H1 (cell line): ENCODE results near the gene MORC3. TPM values are rescaled to one million over a fixed set of nuclear protein-coding genes. Genes with fewer than 3 reads are reported as not detected.

Experiments used
- CTCF ChIA-PET: fragments of 300-600 bp; sonication (Branson Sonifier 250); formaldehyde crosslinking; loops from one replicate; lab custom pipeline; 2021; ENCODE audit not compliant: partially characterized antibody; lab: Charles Lee
- POLR2A ChIA-PET: fragments of 300-600 bp; sonication (Branson Sonifier 250); formaldehyde crosslinking; loops from one replicate; lab custom pipeline; 2021; ENCODE audit warnings: inconsistent platforms; ENCODE audit not compliant: partially characterized antibody; lab: Charles Lee
- DNase-seq, 2 experiments: peaks; one replicate each; pipeline versions ENCODE4 v3.0.0 to v3.0.0-alpha.2; 2010 to 2022; ENCODE audit warnings: low spot score in 2 of 2, low read depth in 1 of 2, mixed read lengths in 1 of 2
- FAIRE-seq: peaks from 2 replicates; lab custom pipeline; 2011; peaks lifted over from hg19 to GRCh38; lab: Jason Lieb, UNC
- H2AFZ ChIP-seq: 2 replicates; pipeline ENCODE4 v1.8.1; 2012; ENCODE audit warnings: low read length, inconsistent platforms
- H2AK5ac ChIP-seq: 2 replicates; pipeline ENCODE4 v1.6.1; 2013; ENCODE audit warnings: low read depth, low read length
- H2BK120ac ChIP-seq: replicated peaks from 2 replicates; pipeline ENCODE3; 2013; ENCODE audit warnings: low read depth, low read length, inconsistent platforms
- H2BK12ac ChIP-seq: 2 replicates; pipeline ENCODE4 v1.6.1; 2013; ENCODE audit warnings: low read depth, low read length
- H2BK15ac ChIP-seq: 2 replicates; pipeline ENCODE4 v1.6.1; 2013; ENCODE audit warnings: low read length
- H2BK20ac ChIP-seq: 2 replicates; pipeline ENCODE4 v1.6.1; 2013; ENCODE audit warnings: low read length
- H2BK5ac ChIP-seq: 2 replicates; pipeline ENCODE4 v1.6.1; 2013; ENCODE audit warnings: low read depth, low read length
- H3K14ac ChIP-seq: 2 replicates; pipeline ENCODE4 v1.6.1; 2013; ENCODE audit warnings: inconsistent platforms; ENCODE audit not compliant: insufficient read length
- H3K18ac ChIP-seq: 2 replicates; pipeline ENCODE4 v1.6.1; 2013; ENCODE audit warnings: low read length; ENCODE audit errors: extremely low read depth
- H3K23ac ChIP-seq: 2 replicates; pipeline ENCODE4 v1.6.1; 2013; ENCODE audit warnings: inconsistent platforms; ENCODE audit not compliant: insufficient read length
- H3K23me2 ChIP-seq: 2 replicates; pipeline ENCODE4 v1.6.1; 2013; ENCODE audit warnings: low read depth, low read length
- H3K27ac ChIP-seq: 2 replicates; pipeline ENCODE4 v1.6.1; 2011; ENCODE audit warnings: low read depth, low read length, inconsistent platforms
- H3K27me3 ChIP-seq, 4 experiments: replicated peaks in 1 of 4; 1 replicate in 1 of 4; 2 replicates in 3 of 4; pipeline versions ENCODE4 v1.6.1 to v1.8.1; 2011 to 2013; ENCODE audit warnings: low read length in 3 of 4, mild to moderate bottlenecking in 3 of 4, inconsistent platforms in 2 of 4, mixed read lengths in 2 of 4, moderate library complexity in 1 of 4; ENCODE audit not compliant: control insufficient read depth in 3 of 4, insufficient read depth in 3 of 4; ENCODE audit errors: extremely low read depth in 1 of 4
- H3K36me3 ChIP-seq, 4 experiments: 2 replicates each; pipeline versions ENCODE4 v1.6.1 to v1.8.1; 2011 to 2013; ENCODE audit warnings: mild to moderate bottlenecking in 4 of 4, low read length in 3 of 4, moderate library complexity in 2 of 4, control low read depth in 1 of 4, inconsistent platforms in 1 of 4; ENCODE audit not compliant: insufficient read depth in 4 of 4, control insufficient read depth in 2 of 4
- H3K4ac ChIP-seq: replicated peaks from 2 replicates; pipeline ENCODE3; 2013; ENCODE audit warnings: low read length, low read depth, mixed read lengths, inconsistent platforms; ENCODE audit not compliant: insufficient read length
- H3K4me1 ChIP-seq, 4 experiments: replicated peaks in 1 of 4; 1 replicate in 1 of 4; 2 replicates in 3 of 4; pipeline versions ENCODE4 v1.6.1 to v1.8.1; 2011 to 2013; ENCODE audit warnings: low read length in 3 of 4, inconsistent platforms in 2 of 4, mixed read lengths in 1 of 4; ENCODE audit not compliant: insufficient read depth in 4 of 4, control insufficient read depth in 3 of 4
- H3K4me2 ChIP-seq, 2 experiments: 2 replicates each; pipeline versions ENCODE4 v1.6.1 to v1.8.1; 2011 to 2013; ENCODE audit warnings: low read depth in 2 of 2, low read length in 2 of 2, control low read depth in 1 of 2, inconsistent platforms in 1 of 2, mild to moderate bottlenecking in 1 of 2; ENCODE audit not compliant: insufficient read depth in 1 of 2
- H3K4me3 ChIP-seq, 4 experiments: fragments of 200-600, 300-600 bp in 1 of 4; sonication (generic), shearing (Covaris generic), sonication (Bioruptor Twin) in 1 of 4; 2 replicates each; pipeline versions ENCODE4 v1.5.1 to v1.8.1; 2011 to 2016; ENCODE audit warnings: low read length in 4 of 4, low read depth in 3 of 4, control low read depth in 2 of 4, inconsistent platforms in 2 of 4, mild to moderate bottlenecking in 2 of 4, mixed read lengths in 1 of 4, moderate library complexity in 1 of 4; ENCODE audit not compliant: insufficient read depth in 2 of 4; ENCODE audit errors: extremely low read depth in 1 of 4
- H3K56ac ChIP-seq: replicated peaks from 2 replicates; pipeline ENCODE3; 2013; ENCODE audit warnings: low read depth, mild to moderate bottlenecking, mixed read lengths, low read length, inconsistent platforms; ENCODE audit not compliant: insufficient read length
- H3K79me1 ChIP-seq: 2 replicates; pipeline ENCODE4 v1.6.1; 2013; ENCODE audit warnings: low read depth, low read length, control low read depth
- H3K79me2 ChIP-seq, 2 experiments: 2 replicates each; pipeline versions ENCODE4 v1.6.1 to v1.8.1; 2012 to 2013; ENCODE audit warnings: low read length in 2 of 2, mild to moderate bottlenecking in 2 of 2, inconsistent platforms in 1 of 2; ENCODE audit not compliant: insufficient read depth in 2 of 2, control insufficient read depth in 1 of 2
- H3K9ac ChIP-seq, 4 experiments: replicated peaks in 1 of 4; 1 replicate in 1 of 4; 2 replicates in 3 of 4; pipeline versions ENCODE4 v1.6.1 to v1.8.1; 2011 to 2013; ENCODE audit warnings: low read depth in 3 of 4, low read length in 3 of 4, control low read depth in 2 of 4, mild to moderate bottlenecking in 2 of 4, moderate library complexity in 2 of 4, inconsistent platforms in 1 of 4; ENCODE audit errors: extremely low read depth in 1 of 4
- H3K9me3 ChIP-seq, 2 experiments: 2 replicates each; pipeline versions ENCODE4 v1.6.1 to v1.8.1; 2012 to 2013; ENCODE audit warnings: mild to moderate bottlenecking in 2 of 2, moderate library complexity in 2 of 2, control low read depth in 1 of 2, inconsistent platforms in 1 of 2, low read depth in 1 of 2, low read length in 1 of 2, mixed read lengths in 1 of 2; ENCODE audit not compliant: insufficient read depth in 2 of 2
- H4K20me1 ChIP-seq, 2 experiments: replicated peaks in 1 of 2; 2 replicates each; pipeline versions ENCODE3 to v1.8.1; 2011 to 2013; ENCODE audit warnings: inconsistent platforms in 2 of 2, low read length in 2 of 2, mild to moderate bottlenecking in 1 of 2; ENCODE audit not compliant: insufficient read depth in 2 of 2, control insufficient read depth in 1 of 2
- H4K5ac ChIP-seq: 2 replicates; pipeline ENCODE4 v1.6.1; 2013; ENCODE audit warnings: low read length, low read depth, mixed read lengths, inconsistent platforms; ENCODE audit not compliant: insufficient read length
- H4K8ac ChIP-seq: 2 replicates; pipeline ENCODE4 v1.8.0; 2013; ENCODE audit warnings: mild to moderate bottlenecking, moderate library complexity, low read length, inconsistent platforms; ENCODE audit not compliant: insufficient read depth; ENCODE audit errors: extremely low read depth
- H4K91ac ChIP-seq: replicated peaks from 2 replicates; pipeline ENCODE3; 2013; ENCODE audit warnings: low read length, mixed read lengths, inconsistent platforms; ENCODE audit not compliant: insufficient read length
- CTCF ChIP-seq, 3 experiments: IDR thresholded peaks; 1 replicate in 2 of 3; 2 replicates in 1 of 3; pipeline versions ENCODE4 v1.5.1 to v1.6.1; 2011; ENCODE audit warnings: low read length in 3 of 3, mild to moderate bottlenecking in 3 of 3, inconsistent platforms in 2 of 3, low read depth in 1 of 3, moderate library complexity in 1 of 3; ENCODE audit not compliant: insufficient read depth in 1 of 3; ENCODE audit errors: control extremely low read depth in 1 of 3
- GABPA ChIP-seq: IDR thresholded peaks from 2 replicates; pipeline ENCODE4 v1.6.1; 2011; ENCODE audit warnings: mild to moderate bottlenecking, low read length, moderate library complexity, borderline replicate concordance; ENCODE audit not compliant: insufficient read depth
- RAD21 ChIP-seq, 2 experiments: IDR thresholded peaks in 1 of 2; conservative IDR thresholded peaks in 1 of 2; 2 replicates each; pipeline ENCODE4 v1.6.1; 2011; ENCODE audit warnings: low read depth in 2 of 2, low read length in 2 of 2, improper control_type of control experiment in 1 of 2, inconsistent platforms in 1 of 2, mild to moderate bottlenecking in 1 of 2, moderate library complexity in 1 of 2
- WGBS, 2 experiments: shearing (Covaris generic) in 1 of 2; methylation state at CpG; one replicate each; pipeline versions ENCODE4 v1.1.6 to v1.1.7; 2013 to 2015; ENCODE audit warnings: low lambda C conversion rate in 2 of 2, mixed read lengths in 2 of 2, inconsistent platforms in 1 of 2, low coverage in 1 of 2, missing lambda C conversion rate in 1 of 2; ENCODE audit not compliant: insufficient replicate concordance in 2 of 2, insufficient coverage in 1 of 2, insufficient read length in 1 of 2; ENCODE audit errors: extremely low coverage in 1 of 2, missing lambda C conversion rate in 1 of 2; 5-methylcytosine and 5-hydroxymethylcytosine counted together
- polyA plus RNA-seq, 7 experiments: library from polyadenylated mRNA; depleted of rRNA in 3 of 7; stranded (reverse) in 5 of 7; unstranded in 2 of 7; fragments of >200 nt in 5 of 7; fragments of 200-250 nt in 2 of 7; gene quantifications; 1 replicate in 5 of 7; 2 replicates in 1 of 7; 4 replicates in 1 of 7; pipeline versions ENCODE4 v1.2.1 to v1.2.3, GENCODE V29; 2011 to 2013; ENCODE audit warnings: missing spikeins in 2 of 7, mixed read lengths in 2 of 7
- total RNA-seq: library from RNA; stranded (reverse); fragmentation: NEBNext Ultra II Directional; extraction: Animal tissue kit (Norgen Biotek cat#: 25700); gene quantifications from 2 replicates; pipeline ENCODE4 v1.2.1, GENCODE V29; 2021

MORC3 gene
- total and polyA plus RNA-seq, 2 of the 8 experiments (the other 6 are each of a cell fraction or from before 2014, with no cell fraction given): 5.0 to 20.4 TPM

- peak; percentile 70 to 79 for DNase-seq
- Histone ChIP-seq H2BK12ac (no peak overlapping the region), H3K9ac (no peak overlapping the region)
These were observed 100.0 kb downstream of the MORC3 start for GRCh38 chr21:36419996-36420395.

More at GRCh38 chr21:36419996-36420395, 100.0 kb downstream of the MORC3 start:
- H3K4me3 ChIP-seq: no peak overlapping the region
- H4K8ac ChIP-seq: no peak overlapping the region
- H2BK20ac ChIP-seq: no peak overlapping the region
- peak; percentile 71 for FAIRE-seq
- no peaks in the 10 kb centered on the region for H3K79me1 ChIP-seq
- H3K4me1 ChIP-seq: peaks cover 0 to 4% (median 4%) of the 10 kb centered on the region in 4 experiments; a peak in 4 of 7 replicates
- no peak overlapping the region for H3K27ac ChIP-seq
- H3K27me3 ChIP-seq: no peaks in the 10 kb centered on the region
- no peak overlapping the region for H2AK5ac ChIP-seq
- H2BK5ac ChIP-seq: no peak overlapping the region
- POLR2A ChIA-PET: interaction anchor here (1.1 kb wide), 1 partner anchor 10 kb away, joined by 3 read pairs; no protein-coding TSS in a partner anchor
- H3K23ac ChIP-seq: no peak overlapping the region
- no peak overlapping the region for H3K56ac ChIP-seq
- no peak overlapping the region for H3K18ac ChIP-seq
- no peak overlapping the region for H4K5ac ChIP-seq
- H3K14ac ChIP-seq: no peak overlapping the region
- no peak overlapping the region for H3K4ac ChIP-seq
- no peaks in the 10 kb centered on the region for H4K20me1 ChIP-seq
- H2AFZ ChIP-seq: no peak overlapping the region
- 63% methylated on average over 8 of the region's 8 CpGs; no CpG with 5 or more reads in 1 of the 2 experiments for WGBS, 2 experiments
- no peaks in the 10 kb centered on the region for H3K79me2 ChIP-seq
- no peak overlapping the region for H2BK120ac ChIP-seq
- no peak overlapping the region for H3K4me2 ChIP-seq
- peaks cover 0 to 9% (median 7%) of the 10 kb centered on the region in 4 experiments; a peak in 3 of 8 replicates for H3K36me3 ChIP-seq
- no peaks in the 10 kb centered on the region for H3K23me2 ChIP-seq
- peak; percentile 81 to 83 for TF ChIP-seq RAD21 (IDR thresholded peaks at IDR 0.05 in 1 of 2, conservative IDR thresholded peaks at IDR 0.05 in 1 of 2; ENCODE audit: low read depth in 2 of 2, low read length in 2 of 2)
- TF ChIP-seq CTCF (IDR thresholded peaks at IDR 0.05; ENCODE audit: control extremely low read depth in 1 of 3, insufficient read depth in 1 of 3, low read depth in 1 of 3, low read length in 3 of 3): peak; percentile 70 to 87 (median 75)
- no peak for TF ChIP-seq GABPA
- TF ChIP-seq, all 59 proteins: peak for 2
- CTCF ChIA-PET: interaction anchor here (0.8 to 3.2 kb wide), 12 partner anchors 9 to 250 kb away, joined by 3 to 16 read pairs (median 3); no protein-coding TSS in a partner anchor
- Histone ChIP-seq H3K9me3 (no peaks in the 10 kb centered on the region), H4K91ac (no peak overlapping the region), H2BK15ac (no peak overlapping the region)
